NCI-H345 (cell line): Measurements from ENCODE around the gene DUSP1.

Source experiments
- DNase-seq: peaks from one replicate; lab custom pipeline; 2025; lab: John Stamatoyannopoulos, UW

The DUSP1 gene

DNA sequence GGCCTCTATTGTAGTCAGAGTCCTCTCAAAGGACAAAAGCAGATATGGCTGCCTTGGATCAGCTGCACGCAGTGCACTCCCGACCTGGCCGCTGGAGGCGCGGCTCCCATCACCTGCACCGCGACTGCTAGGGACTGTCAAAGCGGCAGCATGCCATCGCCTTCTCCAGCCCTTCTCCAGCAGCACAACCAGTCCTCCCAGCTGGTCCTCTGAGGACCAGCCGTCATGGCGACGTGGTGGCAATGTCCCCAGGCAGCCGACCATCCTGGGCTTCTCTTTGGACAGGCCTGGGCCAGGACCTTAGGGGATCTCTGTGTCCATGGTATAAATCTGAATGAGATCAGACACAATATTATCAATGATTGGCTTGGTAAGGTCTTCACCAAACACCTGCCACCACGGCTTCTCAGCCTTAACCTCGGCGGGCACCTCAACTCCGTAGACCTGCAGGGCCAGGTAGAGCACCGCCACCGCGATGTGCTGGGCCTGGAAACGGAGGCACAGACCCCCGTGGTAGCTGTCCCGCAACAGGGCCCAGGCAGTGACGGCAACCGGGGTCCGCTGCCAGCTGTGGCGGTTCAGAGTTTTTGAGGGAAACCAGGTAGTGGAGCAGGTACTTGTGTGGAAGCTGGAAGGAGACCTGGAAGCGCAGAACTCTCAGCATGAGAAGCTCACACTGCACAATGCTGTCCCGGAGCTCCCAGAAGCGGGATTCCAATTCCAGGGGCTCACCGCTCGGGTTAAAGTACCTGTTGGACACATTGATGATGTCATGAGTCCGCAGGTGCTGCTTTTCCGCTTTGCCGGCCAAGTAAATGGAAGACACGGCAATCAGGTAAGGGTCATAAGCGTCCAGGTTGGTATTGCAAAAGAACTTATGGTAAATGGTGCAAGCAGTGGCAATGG lies 8.5 kb downstream of the DUSP1 start:
- no peak for DNase-seq

- DNase-seq: no peak
Observed at GRCh38 chr5:172760959-172761358, 10.0 kb downstream of the DUSP1 start.

DNA sequence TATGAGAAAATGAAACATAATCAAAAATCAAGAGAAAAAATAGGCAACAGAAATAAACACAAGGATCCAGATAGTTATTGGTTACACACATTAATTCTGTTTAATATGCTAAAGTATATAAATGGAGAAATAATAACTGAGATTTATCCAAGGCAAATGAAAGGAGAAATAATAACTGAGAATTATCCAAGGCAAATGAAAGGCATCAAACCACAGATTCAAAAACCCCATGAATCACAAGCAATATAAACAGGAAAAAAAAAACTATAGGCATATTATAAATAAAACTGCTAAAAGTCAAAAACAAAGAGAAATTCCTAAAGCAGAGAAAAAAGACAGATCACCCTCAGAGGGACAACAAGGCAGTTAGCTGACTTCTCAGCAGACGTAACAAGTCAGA lies 10.9 kb downstream of the DUSP1 start:
- DNase-seq: no peak

DNA sequence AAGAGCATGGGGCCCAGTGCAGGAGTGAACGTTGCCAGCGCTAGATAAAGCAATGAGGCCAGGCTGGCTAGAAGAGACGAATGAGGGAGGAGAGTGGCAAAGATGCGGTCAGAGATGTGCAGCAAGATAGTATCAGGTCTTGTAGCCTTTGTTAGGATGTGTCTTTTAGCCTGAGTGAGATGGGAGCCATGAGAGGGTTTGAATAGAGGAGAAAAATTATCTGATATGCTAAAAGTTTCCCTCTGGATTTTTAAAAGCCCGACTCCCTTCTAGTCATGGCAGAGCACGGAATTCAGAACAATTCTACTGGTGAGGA lies 12.2 kb downstream of the DUSP1 start:
- no peak for DNase-seq

- DNase-seq: no peak
Observed at GRCh38 chr5:172758077-172758833, 12.7 kb downstream of the DUSP1 start.

- DNase-seq: no peak
Observed at GRCh38 chr5:172757394-172758010, 13.5 kb downstream of the DUSP1 start.

GRCh38 chr5:172756764-172757393 lies 14.1 kb downstream of the DUSP1 start:
- DNase-seq: no peak

DNA sequence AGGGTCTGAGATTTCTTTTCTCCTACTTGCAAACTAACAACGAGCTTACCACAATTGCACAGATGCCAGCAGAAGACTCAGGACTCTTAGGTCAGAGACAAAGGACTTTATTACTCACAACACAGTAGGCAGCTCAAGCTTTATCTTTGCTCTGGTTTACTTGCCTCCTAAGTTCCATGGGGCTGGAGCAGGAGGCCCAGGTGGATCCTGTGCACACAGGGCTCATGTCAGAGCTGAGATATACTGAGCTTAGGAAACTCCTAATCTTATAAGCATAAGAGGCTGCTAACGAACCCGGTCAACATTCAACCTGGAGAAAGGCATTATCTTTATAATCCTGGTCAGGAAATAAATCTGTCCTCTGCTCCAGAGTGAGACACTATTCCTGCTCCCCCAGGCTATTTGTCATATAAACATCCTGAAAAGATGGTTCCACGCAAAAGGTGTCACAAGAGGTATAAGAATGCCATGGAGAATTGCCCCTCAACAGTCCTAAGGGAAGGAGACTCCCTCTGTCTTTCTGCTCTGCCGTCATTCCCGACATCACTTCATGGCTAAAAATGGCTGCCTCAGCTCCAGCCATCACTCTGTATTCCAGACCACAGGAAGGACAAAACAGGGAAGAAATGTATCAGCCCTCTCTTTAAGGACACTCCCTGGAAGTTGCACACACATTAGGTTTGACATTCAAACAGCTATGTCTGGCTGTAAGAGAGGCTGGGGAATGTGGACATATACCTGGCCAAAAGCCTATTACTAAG lies 16.2 kb downstream of the DUSP1 start:
- no peak for DNase-seq

DNA sequence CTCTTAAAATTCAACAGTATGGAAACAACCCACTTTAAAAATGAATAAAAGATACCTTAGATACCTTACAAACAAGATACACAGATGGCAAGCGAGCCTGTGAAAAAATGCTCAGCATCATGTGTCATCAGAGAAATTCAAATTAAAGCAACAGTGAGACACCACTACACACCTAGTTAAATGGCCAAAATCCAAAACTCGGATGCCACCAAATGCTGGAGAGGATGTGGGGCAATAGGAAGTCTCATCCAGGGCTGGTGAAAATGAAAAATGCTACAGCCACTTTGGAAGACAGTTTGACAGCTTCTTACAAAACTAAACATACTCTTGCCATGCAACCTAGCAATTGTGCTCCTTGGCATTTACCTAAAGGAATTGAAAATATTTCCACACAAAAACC lies 17.9 kb downstream of the DUSP1 start:
- DNase-seq: no peak

DNA sequence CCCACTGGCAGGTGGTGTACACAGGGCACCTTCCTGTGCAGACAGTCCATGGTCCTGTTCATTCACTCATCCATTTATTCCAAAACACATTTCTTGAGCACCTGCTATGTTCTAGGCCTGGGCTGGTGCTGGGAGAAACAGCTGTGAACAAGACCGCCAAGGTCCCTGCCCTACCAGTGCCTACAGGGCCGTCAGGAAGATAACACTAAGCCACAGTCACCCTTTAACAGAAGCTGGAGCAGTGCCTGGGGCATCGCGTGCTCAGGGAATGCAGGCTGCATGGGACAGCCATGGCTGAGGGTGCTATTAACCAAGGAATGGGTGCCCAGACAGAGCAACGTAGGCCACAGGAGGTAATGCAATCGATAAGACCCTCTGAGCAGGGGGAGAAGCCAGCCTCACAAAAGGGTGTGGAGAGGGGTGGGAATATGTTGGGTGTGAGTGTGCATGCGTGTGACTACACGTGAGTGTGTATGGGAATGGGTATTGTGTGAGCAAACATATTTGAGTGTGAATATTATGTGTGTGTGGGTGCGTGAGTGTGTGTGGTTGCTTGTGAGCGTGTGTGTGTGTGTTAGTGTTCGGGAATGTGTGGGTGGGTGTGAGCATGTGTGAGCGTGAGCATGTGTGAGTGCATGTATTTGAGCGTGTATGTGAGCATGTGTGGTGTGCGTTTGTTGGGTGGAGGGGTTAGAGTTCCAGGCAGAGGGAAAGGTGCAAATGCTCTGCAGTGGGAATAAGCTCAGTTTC lies 19.1 kb downstream of the DUSP1 start:
- DNase-seq: no peak

DNA sequence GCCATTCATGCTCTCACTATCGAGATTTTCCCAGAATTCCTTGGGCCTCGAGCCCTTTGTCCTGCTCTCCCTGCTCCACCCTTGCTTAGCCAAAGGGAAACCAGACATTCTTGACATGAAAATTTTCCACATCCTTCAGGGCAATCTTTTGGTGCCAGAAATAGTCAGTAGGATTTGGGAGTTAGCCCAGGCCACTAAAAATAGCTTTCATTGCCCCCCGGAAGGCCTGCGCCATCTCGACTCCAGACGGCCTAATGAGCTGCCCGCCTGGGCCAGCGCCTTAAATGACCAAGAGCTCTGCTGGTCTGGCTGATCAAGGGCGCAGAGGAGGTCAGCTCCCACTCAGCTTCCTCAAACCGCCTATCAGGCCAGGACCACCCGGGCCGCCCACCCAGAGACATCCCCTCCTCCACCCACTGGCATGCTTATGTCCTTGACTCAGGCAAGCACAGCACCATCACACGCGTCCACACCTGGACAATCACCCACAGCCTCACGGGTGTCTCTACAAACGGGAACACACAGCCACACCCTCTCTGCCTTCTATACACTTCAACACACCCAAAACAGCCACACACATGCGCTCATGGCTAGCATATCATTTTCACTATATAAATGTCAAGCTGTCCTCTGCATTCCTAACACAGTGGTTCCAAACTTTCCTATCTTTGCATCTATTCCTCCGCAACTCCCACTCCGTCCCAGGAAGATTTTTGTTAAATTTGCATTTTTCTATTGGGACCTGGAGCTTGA lies 20.9 kb downstream of the DUSP1 start:
- DNase-seq: no peak

DNA sequence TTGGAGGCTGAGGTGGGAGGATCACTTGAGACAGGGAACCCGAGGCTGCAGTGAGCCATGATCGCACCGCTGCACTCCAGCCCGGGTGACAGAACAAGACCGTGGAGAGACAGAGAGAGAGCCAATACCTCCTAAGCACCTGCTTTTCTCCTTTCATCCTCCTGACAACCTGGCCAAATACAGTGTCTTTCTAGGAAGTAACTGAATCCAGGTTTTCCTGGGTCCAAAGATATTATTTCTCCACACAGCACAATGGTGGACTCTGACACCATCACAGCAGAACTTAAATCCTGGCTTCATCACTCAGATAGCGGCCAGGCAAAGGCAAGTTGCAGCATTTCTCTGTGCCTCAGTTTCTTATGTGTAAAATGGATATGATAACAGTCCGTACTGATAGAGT lies 21.9 kb downstream of the DUSP1 start:
- DNase-seq: no peak

GRCh38 chr5:172748341-172748843 lies 22.6 kb downstream of the DUSP1 start:
- DNase-seq: no peak

DNA sequence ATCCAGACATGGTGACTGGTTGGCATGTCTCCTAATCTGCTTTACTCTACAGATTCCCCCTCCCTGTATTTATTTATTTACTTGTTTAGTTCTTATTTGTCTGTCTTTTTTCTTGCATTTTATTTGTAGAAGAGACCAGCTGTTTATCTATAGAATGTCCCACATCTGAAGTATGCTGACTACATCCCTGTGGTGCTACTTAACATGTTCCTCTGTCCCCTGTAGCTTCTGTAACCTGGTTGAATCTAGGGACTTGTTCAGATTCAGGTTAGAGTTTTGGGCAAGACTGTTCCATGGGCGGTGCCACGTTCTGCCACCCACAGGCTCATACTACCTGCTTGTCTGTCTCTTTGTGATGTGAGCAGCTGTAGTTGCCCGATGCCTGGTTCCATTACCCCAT lies 23.5 kb downstream of the DUSP1 start:
- no peak for DNase-seq

DNA sequence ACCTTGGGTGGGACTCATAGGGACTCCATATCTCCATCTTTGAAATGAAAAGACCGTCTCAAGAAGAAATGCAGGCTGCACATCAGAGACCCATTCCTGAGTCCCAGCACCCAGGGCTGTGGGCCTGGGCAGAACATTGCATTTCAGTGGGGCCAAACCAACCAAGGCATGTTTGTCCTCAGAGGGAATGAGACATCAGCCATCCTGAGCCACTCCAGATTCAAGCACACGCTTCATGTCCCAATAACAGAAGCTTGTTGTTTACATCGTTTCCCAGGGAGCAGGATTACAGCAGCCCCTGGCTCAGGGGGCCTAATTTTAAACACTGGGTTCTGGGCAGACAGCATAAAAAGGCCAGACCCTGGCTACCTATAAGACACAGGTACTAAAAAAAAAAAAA lies 24.3 kb downstream of the DUSP1 start:
- no peak for DNase-seq

GRCh38 chr5:172745838-172746237 lies 25.2 kb downstream of the DUSP1 start:
- no peak for DNase-seq

DNA sequence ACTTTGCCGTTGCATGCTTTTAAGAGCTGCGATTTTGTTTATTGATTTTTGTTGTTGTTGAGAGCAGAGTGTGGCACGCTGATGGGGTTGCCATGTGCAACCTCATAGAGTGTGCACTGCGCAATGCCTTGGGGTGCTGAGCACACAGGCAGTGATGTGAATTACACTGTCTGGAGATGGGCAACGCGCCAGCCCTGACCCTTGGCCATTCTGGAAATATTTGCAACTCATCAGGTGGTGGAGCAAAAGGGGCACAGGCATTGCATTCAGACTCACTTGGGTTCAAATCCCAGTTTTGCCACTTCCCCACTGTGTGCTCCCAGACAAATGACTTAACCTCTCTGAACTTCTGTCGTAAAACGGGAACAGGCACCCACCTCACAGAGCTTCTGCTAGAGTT lies 25.6 kb downstream of the DUSP1 start:
- DNase-seq: no peak

DNA sequence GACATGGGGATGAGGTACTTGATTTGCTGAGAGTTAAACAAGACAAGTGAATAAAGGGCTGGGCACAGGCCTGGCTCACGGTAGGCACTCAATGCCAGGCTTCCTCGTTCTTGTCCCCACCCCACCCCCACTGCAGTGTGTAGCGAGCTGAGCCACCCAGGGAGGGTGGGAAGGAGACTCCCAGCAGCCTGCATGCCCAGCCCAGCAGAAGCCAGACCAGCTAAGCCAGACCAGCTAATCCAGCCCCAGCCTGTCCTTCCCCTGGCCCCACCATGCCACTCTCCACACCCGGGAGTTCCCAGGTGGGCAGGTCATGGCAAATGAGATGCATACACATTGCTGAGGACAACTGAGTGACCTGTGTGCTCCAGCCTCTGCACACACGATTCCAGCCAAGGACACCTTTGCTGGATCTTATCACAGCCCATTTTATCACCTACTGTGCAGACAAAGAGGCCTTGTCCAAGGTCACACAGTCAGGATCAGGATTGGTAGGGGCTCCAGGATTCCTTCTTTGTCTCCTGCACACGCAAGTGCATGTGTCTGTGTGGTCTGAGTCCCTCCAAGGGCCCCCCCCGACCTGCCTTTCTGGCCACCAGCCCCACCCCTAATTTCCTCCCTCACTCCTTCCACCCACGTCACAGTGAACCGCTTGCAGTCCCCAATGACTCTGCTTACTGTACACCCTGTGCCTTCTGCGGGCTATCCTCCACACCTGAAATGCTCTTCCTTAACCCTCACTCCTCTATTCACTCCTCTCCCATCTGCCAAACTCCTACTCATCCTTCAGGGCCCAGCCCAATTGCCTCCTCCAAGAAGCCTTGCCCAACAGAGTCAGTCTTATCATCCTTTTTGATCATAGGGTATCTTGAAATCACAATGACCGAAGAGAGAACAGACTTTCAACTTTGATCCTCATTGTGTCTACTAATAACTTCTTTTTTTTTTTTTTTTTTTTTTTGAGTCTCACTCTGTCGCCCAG lies 26.6 kb downstream of the DUSP1 start:
- no peak for DNase-seq
